Measurements from ENCODE around the gene TSPY2. TPM values are rescaled to one million over a fixed set of nuclear protein-coding genes. Genes with fewer than 3 reads are reported as not detected.
"Not testable (repeated sequence)": the region's sequence is repeated elsewhere in the genome, so short reads cannot be mapped to it uniquely, and the experiment has no call there.

The TSPY2 gene, protein sequence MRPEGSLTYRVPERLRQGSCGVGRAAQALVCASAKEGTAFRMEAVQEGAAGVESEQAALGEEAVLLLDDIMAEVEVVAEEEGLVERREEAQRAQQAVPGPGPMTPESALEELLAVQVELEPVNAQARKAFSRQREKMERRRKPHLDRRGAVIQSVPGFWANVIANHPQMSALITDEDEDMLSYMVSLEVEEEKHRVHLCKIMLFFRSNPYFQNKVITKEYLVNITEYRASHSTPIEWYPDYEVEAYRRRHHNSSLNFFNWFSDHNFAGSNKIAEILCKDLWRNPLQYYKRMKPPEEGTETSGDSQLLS
- total RNA-seq (2016; rRNA removed; fragmentation: Illumina TruSeq; extraction: Trizol) (not detected in 2 replicates), polyA plus RNA-seq (2011; rRNA removed) (not detected in 2 replicates), polyA minus RNA-seq (2011; rRNA and poly(A)+ RNA removed; ENCODE audit: low replicate concordance) (not detected in 2 replicates), Bru-seq, nascent RNA (not detected), BruChase-seq, experiment 1, labeled RNA remaining after a 6-hour chase (not detected), BruChase-seq, experiment 2, labeled RNA remaining after a 2-hour chase (not detected)
- not detected in 2 replicates for total RNA-seq (2016; cell fraction: cytosol; rRNA removed; fragmentation: Illumina TruSeq; extraction: Trizol; ENCODE audit: low read depth)
- not detected in 2 replicates for total RNA-seq (2016; cell fraction: insoluble cytoplasmic fraction; rRNA removed; fragmentation: Illumina TruSeq; extraction: Trizol)
- total RNA-seq (2016; cell fraction: membrane; rRNA removed; fragmentation: Illumina TruSeq; extraction: Trizol) = not detected in 2 replicates
- not detected in 2 replicates for total RNA-seq (2016; cell fraction: nucleus; rRNA removed; fragmentation: Illumina TruSeq; extraction: Trizol)
- polyA plus RNA-seq (2011; cell fraction: cytosol; rRNA removed) = not detected in 2 replicates
- not detected in 2 replicates for polyA plus RNA-seq (2011; cell fraction: nucleus; rRNA removed)
- not detected in 2 replicates for polyA plus RNA-seq (2012)
- polyA plus RNA-seq (2016; cell fraction: cytosol; fragmentation: Illumina TruSeq; extraction: Trizol; ENCODE audit: low read depth) = not detected in 2 replicates
- not detected in 2 replicates for polyA plus RNA-seq (2016; cell fraction: insoluble cytoplasmic fraction; fragmentation: Illumina TruSeq; extraction: Trizol; ENCODE audit: low read depth)
- not detected in 2 replicates for polyA plus RNA-seq (2016; cell fraction: membrane; fragmentation: Illumina TruSeq; extraction: Trizol; ENCODE audit: low read depth)
- polyA plus RNA-seq (2016; cell fraction: nucleus; fragmentation: Illumina TruSeq; extraction: Trizol; ENCODE audit: insufficient read depth, low read depth) = not detected in 2 replicates
- polyA minus RNA-seq (2011; cell fraction: cytosol; rRNA and poly(A)+ RNA removed) = not detected in 2 replicates
- not detected in 2 replicates for polyA minus RNA-seq (2011; cell fraction: nucleus; rRNA and poly(A)+ RNA removed)
- long read RNA-seq, experiment 1 = 0 reads
- long read RNA-seq, experiment 2 = 0 reads

DNA sequence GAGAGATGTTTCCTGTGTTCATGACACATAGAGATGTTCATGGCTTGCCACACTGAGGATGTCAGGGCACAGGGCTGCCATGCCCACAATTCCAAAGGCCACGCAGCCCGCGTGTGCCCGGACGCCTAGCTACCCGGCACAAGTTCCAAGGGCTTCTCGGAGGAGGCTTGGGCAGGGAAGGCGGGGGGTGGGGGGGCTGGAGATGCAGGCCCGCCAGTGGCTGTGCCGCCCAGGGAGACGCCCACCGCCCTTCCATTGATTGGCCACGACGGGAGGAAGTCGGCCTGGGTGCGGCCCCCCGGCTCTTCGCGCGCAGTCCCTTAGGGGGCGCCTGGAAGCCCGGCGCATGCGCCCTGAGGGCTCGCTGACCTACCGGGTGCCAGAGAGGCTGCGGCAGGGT lies at the start of gene TSPY2:
Gene TSPY2, plus strand, starts transcription at position 301 of the 400 bp plus-strand sequence. Its CDS starts 46 bp downstream, at position 347.
- FAIRE-seq; H3K27me3 ChIP-seq (ENCODE audit: control insufficient read depth in 1 of 2, insufficient read depth in 2 of 2, low read length in 2 of 2); ATAC-seq; BruUV-seq (replicated peaks); H3K9ac ChIP-seq (ENCODE audit: insufficient read depth, low read depth, low read length); DNase-seq (ENCODE audit: low spot score); H3K9me3 ChIP-seq (ENCODE audit: low read length); in situ Hi-C loops (cut with HindIII; ENCODE audit: extremely low pct_ligation_motif_present, low pct_unique_long_range_greater_than_20kb); H3K4me1 ChIP-seq (ENCODE audit: insufficient read depth, low read length); H3K36me3 ChIP-seq (replicated peaks in 1 of 2; ENCODE audit: control insufficient read depth in 1 of 2, insufficient read depth in 2 of 2, low read length in 2 of 2); H3K4me3 ChIP-seq (replicated peaks in 1 of 3; ENCODE audit: insufficient read depth in 1 of 3, low read depth in 2 of 3, low read length in 3 of 3); H3K4me2 ChIP-seq (ENCODE audit: low read depth, low read length); H4K20me1 ChIP-seq (ENCODE audit: insufficient read depth, low read length); intact Hi-C loops (cut with micrococcal nuclease; ENCODE audit: unreplicated experiment); H3K79me2 ChIP-seq (ENCODE audit: insufficient read depth, low read length); POLR2A ChIA-PET; H3K27ac ChIP-seq (ENCODE audit: extremely low read length, insufficient read depth, low read length); CTCF ChIA-PET (ENCODE audit: low intra/inter-chr PET ratio, low total read pairs); H2AFZ ChIP-seq (ENCODE audit: low read length): not testable (repeated sequence)
- no CpG with 5 or more reads among the region's 27 CpGs for WGBS (ENCODE audit: low lambda C conversion rate)

GRCh38 chrY:6209565-6209964 lies 36.5 kb upstream of the TSPY2 start:
- H3K36me3 ChIP-seq (replicated peaks in 1 of 2; ENCODE audit: control insufficient read depth in 1 of 2, insufficient read depth in 2 of 2, low read length in 2 of 2); ATAC-seq; DNase-seq (ENCODE audit: low spot score); FAIRE-seq; H3K4me2 ChIP-seq (ENCODE audit: low read depth, low read length); H3K27ac ChIP-seq (ENCODE audit: extremely low read length, insufficient read depth, low read length); in situ Hi-C loops (cut with HindIII; ENCODE audit: extremely low pct_ligation_motif_present, low pct_unique_long_range_greater_than_20kb); H4K20me1 ChIP-seq (ENCODE audit: insufficient read depth, low read length); H3K9ac ChIP-seq (ENCODE audit: insufficient read depth, low read depth, low read length); H3K79me2 ChIP-seq (ENCODE audit: insufficient read depth, low read length); H3K9me3 ChIP-seq (ENCODE audit: low read length); H3K4me1 ChIP-seq (ENCODE audit: insufficient read depth, low read length); BruUV-seq (replicated peaks); H3K4me3 ChIP-seq (replicated peaks in 1 of 3; ENCODE audit: insufficient read depth in 1 of 3, low read depth in 2 of 3, low read length in 3 of 3); POLR2A ChIA-PET; CTCF ChIA-PET (ENCODE audit: low intra/inter-chr PET ratio, low total read pairs); H3K27me3 ChIP-seq (ENCODE audit: control insufficient read depth in 1 of 2, insufficient read depth in 2 of 2, low read length in 2 of 2); H2AFZ ChIP-seq (ENCODE audit: low read length); intact Hi-C loops (cut with micrococcal nuclease; ENCODE audit: unreplicated experiment): not testable (repeated sequence)

GRCh38 chrY:6217045-6217444 lies 29.0 kb upstream of the TSPY2 start:
- WGBS (ENCODE audit: low lambda C conversion rate) = 0% methylated on average over 1 of the region's 1 CpG
- H3K4me3 ChIP-seq (replicated peaks in 1 of 3; ENCODE audit: insufficient read depth in 1 of 3, low read depth in 2 of 3, low read length in 3 of 3); H2AFZ ChIP-seq (ENCODE audit: low read length); H3K4me1 ChIP-seq (ENCODE audit: insufficient read depth, low read length); H3K27me3 ChIP-seq (ENCODE audit: control insufficient read depth in 1 of 2, insufficient read depth in 2 of 2, low read length in 2 of 2); DNase-seq (ENCODE audit: low spot score); H3K36me3 ChIP-seq (replicated peaks in 1 of 2; ENCODE audit: control insufficient read depth in 1 of 2, insufficient read depth in 2 of 2, low read length in 2 of 2); FAIRE-seq; BruUV-seq (replicated peaks); H4K20me1 ChIP-seq (ENCODE audit: insufficient read depth, low read length); intact Hi-C loops (cut with micrococcal nuclease; ENCODE audit: unreplicated experiment); H3K79me2 ChIP-seq (ENCODE audit: insufficient read depth, low read length); H3K9me3 ChIP-seq (ENCODE audit: low read length); H3K9ac ChIP-seq (ENCODE audit: insufficient read depth, low read depth, low read length); POLR2A ChIA-PET; CTCF ChIA-PET (ENCODE audit: low intra/inter-chr PET ratio, low total read pairs); H3K4me2 ChIP-seq (ENCODE audit: low read depth, low read length); in situ Hi-C loops (cut with HindIII; ENCODE audit: extremely low pct_ligation_motif_present, low pct_unique_long_range_greater_than_20kb); ATAC-seq; H3K27ac ChIP-seq (ENCODE audit: extremely low read length, insufficient read depth, low read length): not testable (repeated sequence)

Data from HepG2 (cell line).